ENCODE measurements around the gene TNRC6C. TPM values are rescaled to one million over a fixed set of nuclear protein-coding genes. Genes with fewer than 3 reads are reported as not detected.

Gene TNRC6C
- total and polyA plus RNA-seq, 9 of the 15 experiments (the other 6 are each of a cell fraction or from before 2014, with no cell fraction given) = 0.20 to 4.9 (median 2.3) TPM

GRCh38 chr17:77951123-77951522, 7.4 kb upstream of the TNRC6C start:
- BruUV-seq (replicated peaks) = no TSS peak
- intact Hi-C loops (cut with micrococcal nuclease) (no loop called here), in situ Hi-C loops (cut with MboI) (no loop called here)
- ChIA-PET CTCF (ENCODE audit: low intra/inter-chr PET ratio) (no interaction called here), POLR2A (no interaction called here)
- Histone ChIP-seq H3K9me1 (ENCODE audit: control insufficient read depth, insufficient read depth, low read length) (no peaks in the 10 kb centered on the region), H3K27ac (ENCODE audit: extremely low read depth, low read depth, low read length) (no peak overlapping the region), H3K9me3 (replicated peaks; ENCODE audit: control insufficient read depth, insufficient read depth, low read depth, low read length) (no peaks in the 10 kb centered on the region), H3K4me1 (replicated peaks in 1 of 2; ENCODE audit: control insufficient read depth in 2 of 2, insufficient read depth in 2 of 2, low read length in 2 of 2) (no peaks in the 10 kb centered on the region), H3K4me2 (ENCODE audit: insufficient read depth, low read length) (no peak overlapping the region), H3K4me3 (no peak overlapping the region), H3K9ac (ENCODE audit: insufficient read depth in 1 of 2, low read depth in 2 of 2, low read length in 2 of 2) (no peak overlapping the region), H2AFZ (ENCODE audit: low read depth, low read length) (no peak overlapping the region), H3K36me3 (ENCODE audit: control insufficient read depth, insufficient read depth, low read length) (no peaks in the 10 kb centered on the region), H4K20me1 (replicated peaks; ENCODE audit: control insufficient read depth, insufficient read depth, low read length) (no peaks in the 10 kb centered on the region; the same call in 1 of the 2 replicates), H3K79me2 (ENCODE audit: control insufficient read depth, insufficient read depth, low read length) (no peaks in the 10 kb centered on the region), H3K27me3 (ENCODE audit: control insufficient read depth in 2 of 2, insufficient read depth in 2 of 2, low read length in 2 of 2) (peaks cover 73 to 75% of the 10 kb centered on the region in 2 experiments)
- no peak for TF ChIP-seq ZBTB43 (CRISPR knock-in tag; IDR thresholded peaks at IDR 0.05)
- no peak for ATAC-seq
- 0% methylated on average over 5 of the region's 5 CpGs for WGBS (ENCODE audit: insufficient coverage, low coverage, missing lambda C conversion rate)
- no peak for FAIRE-seq
- DNase-seq (ENCODE audit: extremely low read depth in 1 of 4, low spot score in 3 of 4) = no peak

- ATAC-seq (no peak), DNase-seq (ENCODE audit: extremely low read depth in 1 of 4, low spot score in 3 of 4) (no peak), FAIRE-seq (no peak)
- ChIA-PET POLR2A (no interaction called here), CTCF (ENCODE audit: low intra/inter-chr PET ratio) (no interaction called here)
- intact Hi-C loops (cut with micrococcal nuclease) (no loop called here), in situ Hi-C loops (cut with MboI) (no loop called here)
- no peaks in the 10 kb centered on the region for H3K36me3 ChIP-seq (ENCODE audit: control insufficient read depth, insufficient read depth, low read length)
- no peaks in the 10 kb centered on the region for H3K9me1 ChIP-seq (ENCODE audit: control insufficient read depth, insufficient read depth, low read length)
- H3K4me1 ChIP-seq (replicated peaks in 1 of 2; ENCODE audit: control insufficient read depth in 2 of 2, insufficient read depth in 2 of 2, low read length in 2 of 2) = peaks cover 0 to 3% of the 10 kb centered on the region in 2 experiments; a peak in 2 of 5 replicates
- no peaks in the 10 kb centered on the region; the same call in 1 of the 2 replicates for H4K20me1 ChIP-seq (replicated peaks; ENCODE audit: control insufficient read depth, insufficient read depth, low read length)
- H3K4me3 ChIP-seq = no peak overlapping the region
- no peak overlapping the region for H3K27ac ChIP-seq (ENCODE audit: extremely low read depth, low read depth, low read length)
- H2AFZ ChIP-seq (ENCODE audit: low read depth, low read length) = no peak overlapping the region
- BruUV-seq (replicated peaks) = no TSS peak
- peaks cover 75 to 77% of the 10 kb centered on the region in 2 experiments for H3K27me3 ChIP-seq (ENCODE audit: control insufficient read depth in 2 of 2, insufficient read depth in 2 of 2, low read length in 2 of 2)
- no peak overlapping the region for H3K4me2 ChIP-seq (ENCODE audit: insufficient read depth, low read length)
- H3K9me3 ChIP-seq (replicated peaks; ENCODE audit: control insufficient read depth, insufficient read depth, low read depth, low read length) = no peaks in the 10 kb centered on the region
- H3K79me2 ChIP-seq (ENCODE audit: control insufficient read depth, insufficient read depth, low read length) = no peaks in the 10 kb centered on the region
- WGBS (ENCODE audit: insufficient coverage, low coverage, missing lambda C conversion rate) = 0% methylated on average over 5 of the region's 5 CpGs
- H3K9ac ChIP-seq (ENCODE audit: insufficient read depth in 1 of 2, low read depth in 2 of 2, low read length in 2 of 2) = no peak overlapping the region
- TF ChIP-seq SOX6 (IDR thresholded peaks at IDR 0.05) = no peak
- no peak for TF ChIP-seq FOXP1 (CRISPR knock-in tag; IDR thresholded peaks at IDR 0.05)
- no peak for TF ChIP-seq U2AF2 (optimal IDR thresholded peaks at IDR 0.05; ENCODE audit: low read depth, low read length)
- TF ChIP-seq HMG20B (CRISPR knock-in tag; IDR thresholded peaks at IDR 0.05) = no peak
- TF ChIP-seq ETS1 (conservative IDR thresholded peaks at IDR 0.05; ENCODE audit: control insufficient read depth, low read depth, low read length) = no peak
- TF ChIP-seq MCM2 (IDR thresholded peaks at IDR 0.05; ENCODE audit: low read depth) = no peak
- TF ChIP-seq POLR2AphosphoS2 (IDR thresholded peaks at IDR 0.05; ENCODE audit: low read length) = no peak
- no peak for TF ChIP-seq MCM5 (IDR thresholded peaks at IDR 0.05; ENCODE audit: low read depth)
- no peak for TF ChIP-seq TARDBP (IDR thresholded peaks at IDR 0.05)
- no peak for TF ChIP-seq NR2F6 (CRISPR knock-in tag; IDR thresholded peaks at IDR 0.05)
- TF ChIP-seq ATF1 (CRISPR knock-in tag; IDR thresholded peaks at IDR 0.05) = no peak
- TF ChIP-seq ATF1 (tag; IDR thresholded peaks at IDR 0.05) = no peak
- no peak for TF ChIP-seq SAP30 (IDR thresholded peaks at IDR 0.05; ENCODE audit: borderline replicate concordance, insufficient read depth, low read depth, low read length, poor library complexity, severe bottlenecking)
These were observed 6.1 kb upstream of the TNRC6C start for GRCh38 chr17:77952368-77952767.
